Calu3 (cell line): ENCODE measurements around the gene GRAMD1B. TPM values are rescaled to one million over a fixed set of nuclear protein-coding genes. Genes with fewer than 3 reads are reported as not detected.

ENCODE experiments used
- BruUV-seq: library from RNA; stranded (reverse); fragments of 400-500 nt; replicated peaks from 2 replicates; lab custom pipeline; 2021; lab: Mats Ljungman, UMichigan
- CTCF ChIA-PET: fragments of 300-600 bp; sonication (Branson Sonifier 250); formaldehyde crosslinking; loops from one replicate; lab custom pipeline; 2022; ENCODE audit warnings: antibody characterized with exemption; lab: Charles Lee
- DNase-seq: peaks from one replicate; pipeline ENCODE4 v3.0.0; 2022
- H3K27ac Mint-ChIP-seq: one replicate; pipeline ENCODE4 v1.8.0; 2022; ENCODE audit warnings: mixed read lengths; ENCODE audit not compliant: unreplicated experiment
- H3K27me3 Mint-ChIP-seq: one replicate; pipeline ENCODE4 v1.8.0; 2022; ENCODE audit warnings: mixed read lengths; ENCODE audit not compliant: unreplicated experiment
- H3K36me3 Mint-ChIP-seq: one replicate; pipeline ENCODE4 v1.8.0; 2022; ENCODE audit warnings: mild to moderate bottlenecking, moderate library complexity, mixed read lengths; ENCODE audit not compliant: insufficient read depth, unreplicated experiment
- H3K4me1 Mint-ChIP-seq: one replicate; pipeline ENCODE4 v1.8.0; 2022; ENCODE audit warnings: mild to moderate bottlenecking, low read depth, mixed read lengths; ENCODE audit not compliant: unreplicated experiment
- H3K4me3 Mint-ChIP-seq: one replicate; pipeline ENCODE4 v1.8.0; 2022; ENCODE audit warnings: mild to moderate bottlenecking, low read depth, moderate library complexity, mixed read lengths; ENCODE audit not compliant: unreplicated experiment
- H3K9me3 Mint-ChIP-seq: one replicate; pipeline ENCODE4 v1.8.0; 2022; ENCODE audit warnings: low read depth, mixed read lengths; ENCODE audit not compliant: unreplicated experiment
- intact Hi-C: fragments of 100-400 bp; cut with micrococcal nuclease; formaldehyde crosslinking; loops from one replicate; pipeline ENCODE4 v1.10.0; 2022; ENCODE audit not compliant: unreplicated experiment
- total RNA-seq: library from RNA; stranded (reverse); gene quantifications from 2 replicates; pipeline ENCODE4 v1.2.3, GENCODE V29; 2022
- TF ChIP-seq, protein P1 (sequence below): fragments of 200-600 bp; IDR thresholded peaks from one replicate; pipeline ENCODE4 v1.8.0; 2022; ENCODE audit warnings: antibody characterized with exemption; ENCODE audit not compliant: unreplicated experiment

The GRAMD1B gene
- total RNA-seq, 1 experiment from 2014 or later: 5.9 TPM

DNA sequence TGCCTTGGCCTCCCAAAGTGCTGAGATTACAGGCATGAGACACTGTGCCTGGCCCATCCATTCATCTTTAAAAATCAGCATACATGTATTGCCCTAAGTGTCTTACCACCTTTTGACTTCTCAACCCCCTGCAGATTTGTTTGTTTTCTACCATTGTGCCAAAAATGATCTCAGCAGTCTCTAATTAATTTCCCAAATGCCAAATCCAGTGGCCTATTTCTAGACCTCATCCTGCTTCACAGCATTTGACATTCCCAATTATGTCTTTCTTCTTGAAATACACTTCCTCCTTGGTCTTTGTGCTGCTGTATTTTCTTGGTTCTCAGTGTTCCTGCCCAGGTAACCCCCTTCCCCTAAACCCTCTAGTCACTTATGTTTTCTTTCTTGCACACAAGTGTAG lies 46.0 kb upstream of the GRAMD1B start:
- Mint-ChIP-seq H3K9me3 (no peaks in the 10 kb centered on the region), H3K27ac (no peak overlapping the region), H3K4me3 (no peak overlapping the region), H3K4me1 (no peaks in the 10 kb centered on the region), H3K36me3 (no peaks in the 10 kb centered on the region), H3K27me3 (peaks cover 19% of the 10 kb centered on the region)
- TF ChIP-seq, protein P1, sequence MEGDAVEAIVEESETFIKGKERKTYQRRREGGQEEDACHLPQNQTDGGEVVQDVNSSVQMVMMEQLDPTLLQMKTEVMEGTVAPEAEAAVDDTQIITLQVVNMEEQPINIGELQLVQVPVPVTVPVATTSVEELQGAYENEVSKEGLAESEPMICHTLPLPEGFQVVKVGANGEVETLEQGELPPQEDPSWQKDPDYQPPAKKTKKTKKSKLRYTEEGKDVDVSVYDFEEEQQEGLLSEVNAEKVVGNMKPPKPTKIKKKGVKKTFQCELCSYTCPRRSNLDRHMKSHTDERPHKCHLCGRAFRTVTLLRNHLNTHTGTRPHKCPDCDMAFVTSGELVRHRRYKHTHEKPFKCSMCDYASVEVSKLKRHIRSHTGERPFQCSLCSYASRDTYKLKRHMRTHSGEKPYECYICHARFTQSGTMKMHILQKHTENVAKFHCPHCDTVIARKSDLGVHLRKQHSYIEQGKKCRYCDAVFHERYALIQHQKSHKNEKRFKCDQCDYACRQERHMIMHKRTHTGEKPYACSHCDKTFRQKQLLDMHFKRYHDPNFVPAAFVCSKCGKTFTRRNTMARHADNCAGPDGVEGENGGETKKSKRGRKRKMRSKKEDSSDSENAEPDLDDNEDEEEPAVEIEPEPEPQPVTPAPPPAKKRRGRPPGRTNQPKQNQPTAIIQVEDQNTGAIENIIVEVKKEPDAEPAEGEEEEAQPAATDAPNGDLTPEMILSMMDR: no peak
- no peak for DNase-seq
- CTCF ChIA-PET: no interaction called here
- BruUV-seq: no TSS peak
- intact Hi-C loops: no loop called here

DNA sequence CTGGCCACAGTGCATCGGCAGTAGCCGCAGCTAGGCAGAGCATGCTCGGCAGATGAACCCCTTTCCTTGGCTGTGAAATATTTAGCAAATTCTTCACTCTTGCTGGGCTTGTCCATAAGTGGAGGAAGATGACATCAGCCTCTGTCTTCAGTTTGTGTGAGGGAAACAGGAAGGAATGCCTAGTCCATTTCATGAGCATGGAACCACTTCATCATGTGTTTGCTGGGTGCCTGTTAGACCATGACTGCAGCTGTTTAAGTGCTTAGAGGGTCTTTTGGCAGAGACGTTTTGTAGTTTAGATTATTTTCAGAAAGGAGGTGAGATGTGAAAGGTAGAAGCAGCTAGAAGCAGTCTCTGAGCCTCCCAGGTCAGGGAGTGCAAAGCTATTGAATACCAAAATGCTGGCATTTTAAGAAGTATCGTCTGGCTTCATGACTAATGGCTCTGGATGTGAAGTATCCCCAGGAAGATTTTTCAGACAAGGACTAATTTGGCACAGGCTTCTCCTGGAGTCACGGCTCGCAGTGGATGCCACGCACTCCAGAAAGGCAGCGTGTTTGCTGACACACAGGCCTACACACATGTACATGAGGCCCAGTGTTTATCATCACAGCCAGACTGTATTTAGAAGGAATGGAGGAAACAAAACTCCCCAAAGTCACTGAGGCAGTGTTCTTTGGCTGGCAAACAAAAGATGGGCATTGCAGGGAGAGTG lies 43.1 kb upstream of the GRAMD1B start:
- Mint-ChIP-seq H3K4me3 (no peak overlapping the region), H3K27me3 (peaks cover 19% of the 10 kb centered on the region), H3K4me1 (no peaks in the 10 kb centered on the region), H3K9me3 (no peaks in the 10 kb centered on the region), H3K36me3 (no peaks in the 10 kb centered on the region), H3K27ac (no peak overlapping the region)
- CTCF ChIA-PET: interaction anchor here (0.6 kb wide), 1 partner anchor 301 kb away, joined by 3 read pairs; no protein-coding TSS in a partner anchor
- TF ChIP-seq, protein P1: no peak
- DNase-seq: no peak
- intact Hi-C loops: no loop called here
- BruUV-seq: no TSS peak

DNA sequence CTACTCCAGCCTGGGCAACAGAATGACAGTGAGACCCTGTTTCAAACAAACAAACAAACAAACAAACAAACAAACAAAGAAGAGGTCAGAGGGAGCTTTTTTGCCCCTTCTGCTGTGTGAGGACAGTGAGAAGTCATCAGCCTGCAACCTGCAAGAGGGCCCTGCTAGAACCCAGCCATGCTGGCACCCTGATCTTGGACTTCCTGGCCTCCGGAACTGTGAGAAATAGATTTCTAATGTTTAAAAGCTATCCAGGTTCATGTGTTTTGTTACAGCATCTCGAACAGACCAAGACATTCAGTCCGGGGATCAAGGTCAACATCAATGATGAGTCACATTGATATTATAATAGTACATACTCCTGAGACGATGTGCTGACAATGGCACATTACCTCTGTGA lies 41.4 kb upstream of the GRAMD1B start:
- Mint-ChIP-seq H3K27ac (no peak overlapping the region), H3K4me3 (no peak overlapping the region), H3K9me3 (no peaks in the 10 kb centered on the region), H3K4me1 (no peaks in the 10 kb centered on the region), H3K27me3 (peaks cover 34% of the 10 kb centered on the region), H3K36me3 (no peaks in the 10 kb centered on the region)
- no peak for DNase-seq
- intact Hi-C loops: no loop called here
- CTCF ChIA-PET: interaction anchor here (0.6 kb wide), 1 partner anchor 47 kb away, joined by 5 read pairs; no protein-coding TSS in a partner anchor
- no TSS peak for BruUV-seq
- TF ChIP-seq, protein P1: no peak

DNA sequence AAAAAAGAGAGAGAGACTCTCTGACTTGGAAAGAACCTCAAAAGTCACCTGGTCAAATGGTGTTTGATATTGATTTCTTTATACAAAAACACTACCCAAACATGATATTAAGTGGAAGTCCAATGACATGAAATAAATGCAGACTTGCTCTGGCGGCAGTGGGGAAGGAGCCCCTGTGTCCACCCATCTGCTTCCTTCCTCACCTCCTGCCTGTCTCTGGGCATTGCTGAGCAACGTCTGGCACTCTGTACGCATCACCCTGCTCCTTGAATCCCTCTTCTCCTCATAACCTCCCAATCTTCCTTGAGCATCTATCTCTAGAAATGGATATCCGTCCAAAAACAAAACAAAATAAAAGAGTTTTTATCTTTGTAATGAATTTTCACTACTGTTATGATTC lies 39.9 kb upstream of the GRAMD1B start:
- CTCF ChIA-PET: interaction anchor here (0.7 kb wide), 1 partner anchor 919 kb away, joined by 3 read pairs; no protein-coding TSS in a partner anchor
- TF ChIP-seq, protein P1: no peak
- Mint-ChIP-seq H3K4me1 (no peaks in the 10 kb centered on the region), H3K27me3 (peaks cover 42% of the 10 kb centered on the region), H3K27ac (no peak overlapping the region), H3K9me3 (no peaks in the 10 kb centered on the region), H3K4me3 (no peak overlapping the region), H3K36me3 (no peaks in the 10 kb centered on the region)
- BruUV-seq: no TSS peak
- intact Hi-C loops: no loop called here
- DNase-seq: no peak
